ENCODE results near the gene CDK14. TPM values are rescaled to one million over a fixed set of nuclear protein-coding genes. Genes with fewer than 3 reads are reported as not detected.
"Not testable (repeated sequence)": the region's sequence is repeated elsewhere in the genome, so short reads cannot be mapped to it uniquely, and the experiment has no call there.

CDK14 gene
- total RNA-seq, 1 experiment from 2014 or later, result 9.3 TPM

- DNase-seq (ENCODE audit: low read depth), result peak; percentile 51
These were observed 33.3 kb downstream of the CDK14 start for GRCh38 chr7:90629297-90629918.

GRCh38 chr7:90631502-90631901 lies 35.4 kb downstream of the CDK14 start:
- DNase-seq (ENCODE audit: low read depth), result no peak

- not testable (repeated sequence) for DNase-seq (ENCODE audit: low read depth)
These were observed 43.6 kb downstream of the CDK14 start for GRCh38 chr7:90639683-90640082.

GRCh38 chr7:90642978-90643377 lies 46.9 kb downstream of the CDK14 start:
- no peak for DNase-seq (ENCODE audit: low read depth)

- no peak for DNase-seq (ENCODE audit: low read depth)
These were observed 49.7 kb downstream of the CDK14 start for GRCh38 chr7:90645784-90646183.

- peak; percentile 23 for DNase-seq (ENCODE audit: low read depth)
These were observed 52.0 kb downstream of the CDK14 start for GRCh38 chr7:90648107-90648506.

- no peak for DNase-seq (ENCODE audit: low read depth)
These were observed 52.7 kb downstream of the CDK14 start for GRCh38 chr7:90648834-90649233.

- no peak for DNase-seq (ENCODE audit: low read depth)
These were observed 58.8 kb downstream of the CDK14 start for GRCh38 chr7:90654718-90655427.

GRCh38 chr7:90655566-90655965 lies 59.4 kb downstream of the CDK14 start:
- peak; percentile 81 for DNase-seq (ENCODE audit: low read depth)

- DNase-seq (ENCODE audit: low read depth), result peak; percentile 21
These were observed 61.4 kb downstream of the CDK14 start for GRCh38 chr7:90657481-90657880.

- no peak for DNase-seq (ENCODE audit: low read depth)
These were observed 64.0 kb downstream of the CDK14 start for GRCh38 chr7:90660100-90660499.

- no peak for DNase-seq (ENCODE audit: low read depth)
These were observed 64.7 kb downstream of the CDK14 start for GRCh38 chr7:90660819-90661218.

GRCh38 chr7:90661290-90662151 lies 65.4 kb downstream of the CDK14 start:
- no peak for DNase-seq (ENCODE audit: low read depth)

- DNase-seq (ENCODE audit: low read depth), result no peak
These were observed 67.1 kb downstream of the CDK14 start for GRCh38 chr7:90663176-90663575.

- no peak for DNase-seq (ENCODE audit: low read depth)
These were observed 70.1 kb downstream of the CDK14 start for GRCh38 chr7:90666186-90666585.

GRCh38 chr7:90668992-90669391 lies 72.9 kb downstream of the CDK14 start:
- no peak for DNase-seq (ENCODE audit: low read depth)

GRCh38 chr7:90669492-90669891 lies 73.4 kb downstream of the CDK14 start:
- DNase-seq (ENCODE audit: low read depth), result no peak

GRCh38 chr7:90671571-90671970 lies 75.5 kb downstream of the CDK14 start:
- DNase-seq (ENCODE audit: low read depth), result no peak

GRCh38 chr7:90672210-90672609 lies 76.1 kb downstream of the CDK14 start:
- no peak for DNase-seq (ENCODE audit: low read depth)

GRCh38 chr7:90674625-90675024 lies 78.5 kb downstream of the CDK14 start:
- no peak for DNase-seq (ENCODE audit: low read depth)

- no peak for DNase-seq (ENCODE audit: low read depth)
These were observed 79.9 kb downstream of the CDK14 start for GRCh38 chr7:90675982-90676381.
